AG08395 (cell line): ENCODE data around the gene EFNA2.
"Not testable (repeated sequence)": the region's sequence is repeated elsewhere in the genome, so short reads cannot be mapped to it uniquely, and the experiment has no call there.

Source experiments
- DNase-seq: peaks from one replicate; pipeline ENCODE4 v3.0.0; 2012; ENCODE audit warnings: mixed read lengths, low spot score

The EFNA2 gene

GRCh38 chr19:1298235-1298634 lies 12.6 kb downstream of the EFNA2 start:
- no peak for DNase-seq

GRCh38 chr19:1299801-1300200 lies 14.1 kb downstream of the EFNA2 start:
- DNase-seq, result no peak

- DNase-seq, result no peak
Measured at GRCh38 chr19:1300744-1301490, 15.2 kb downstream of the EFNA2 start.

- no peak for DNase-seq
Measured at GRCh38 chr19:1302533-1303239, 17.0 kb downstream of the EFNA2 start.

GRCh38 chr19:1304197-1304924 lies 18.7 kb downstream of the EFNA2 start:
- no peak for DNase-seq

- not testable (repeated sequence) for DNase-seq
Measured at GRCh38 chr19:1305354-1305753, 19.7 kb downstream of the EFNA2 start.

GRCh38 chr19:1307320-1307719 lies 21.6 kb downstream of the EFNA2 start:
- DNase-seq, result no peak

- no peak for DNase-seq
Measured at GRCh38 chr19:1307755-1308303, 22.2 kb downstream of the EFNA2 start.

- no peak for DNase-seq
Measured at GRCh38 chr19:1308718-1309117, 23.0 kb downstream of the EFNA2 start.

- no peak for DNase-seq
Measured at GRCh38 chr19:1309977-1310852, 24.5 kb downstream of the EFNA2 start.

- no peak for DNase-seq
Measured at GRCh38 chr19:1310853-1311180, 25.1 kb downstream of the EFNA2 start.

GRCh38 chr19:1311543-1312091 lies 25.9 kb downstream of the EFNA2 start:
- DNase-seq, result no peak

- peak; percentile 66 for DNase-seq
Measured at GRCh38 chr19:1312767-1313694, 27.4 kb downstream of the EFNA2 start.

- DNase-seq, result no peak
Measured at GRCh38 chr19:1313695-1314613, 28.3 kb downstream of the EFNA2 start.

- DNase-seq, result peak; percentile 70
Measured at GRCh38 chr19:1315470-1316166, 29.9 kb downstream of the EFNA2 start.

- no peak for DNase-seq
Measured at GRCh38 chr19:1316466-1316865, 30.8 kb downstream of the EFNA2 start.

GRCh38 chr19:1317274-1318003 lies 31.8 kb downstream of the EFNA2 start:
- DNase-seq, result no peak
